ENCODE results near the gene SNRPD3.

DNA sequence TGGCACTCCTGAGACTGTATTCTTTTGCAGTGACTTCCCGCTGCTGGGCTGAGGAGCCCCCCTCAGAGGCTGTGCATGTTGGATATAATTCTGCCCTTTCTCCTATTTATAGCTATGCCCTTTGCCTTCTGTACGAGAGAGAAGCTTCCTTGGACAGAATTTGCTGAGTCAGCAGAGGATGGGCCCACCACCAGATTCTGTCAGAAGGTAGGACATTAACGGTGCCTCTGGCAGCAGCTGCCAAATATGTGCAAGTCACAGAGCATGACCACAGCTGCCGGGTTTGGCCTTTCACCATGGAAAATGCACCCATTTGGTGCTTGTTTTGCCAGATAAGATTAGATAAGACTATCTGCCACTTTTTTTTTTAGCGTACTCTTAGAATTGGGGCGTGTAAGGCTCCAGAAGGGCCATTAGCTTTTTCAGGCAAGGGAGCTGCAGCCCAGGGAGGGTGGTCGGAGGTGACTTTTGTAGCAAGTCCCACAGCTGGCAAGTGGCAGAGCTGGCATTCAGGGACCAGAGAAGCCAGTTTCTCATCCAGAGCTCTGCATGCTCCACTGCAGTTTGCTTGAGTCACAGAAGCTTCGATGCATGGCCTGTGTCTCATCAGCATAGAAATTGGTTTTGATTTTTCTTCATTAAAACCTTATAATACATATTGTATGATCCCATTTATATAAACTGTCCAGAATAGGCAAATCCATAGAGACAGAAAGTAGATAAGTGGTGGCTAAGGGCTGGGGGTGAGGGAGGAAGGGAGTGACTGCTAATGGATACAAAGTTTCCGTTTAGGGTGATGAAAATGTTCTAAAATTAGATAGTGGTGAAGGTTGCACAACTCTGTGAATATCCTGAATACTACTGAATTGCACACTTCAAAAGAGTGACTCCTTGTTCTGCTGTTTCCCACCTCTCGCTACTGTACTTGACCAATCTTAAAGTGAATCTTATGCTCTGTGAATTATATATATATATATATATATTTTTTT is 44.9 kb upstream of the SNRPD3 start:
- no peak for TF ChIP-seq EZH2 (IDR thresholded peaks at IDR 0.05; ENCODE audit: borderline replicate concordance, low read depth, low read length)
- TF ChIP-seq, protein P1, sequence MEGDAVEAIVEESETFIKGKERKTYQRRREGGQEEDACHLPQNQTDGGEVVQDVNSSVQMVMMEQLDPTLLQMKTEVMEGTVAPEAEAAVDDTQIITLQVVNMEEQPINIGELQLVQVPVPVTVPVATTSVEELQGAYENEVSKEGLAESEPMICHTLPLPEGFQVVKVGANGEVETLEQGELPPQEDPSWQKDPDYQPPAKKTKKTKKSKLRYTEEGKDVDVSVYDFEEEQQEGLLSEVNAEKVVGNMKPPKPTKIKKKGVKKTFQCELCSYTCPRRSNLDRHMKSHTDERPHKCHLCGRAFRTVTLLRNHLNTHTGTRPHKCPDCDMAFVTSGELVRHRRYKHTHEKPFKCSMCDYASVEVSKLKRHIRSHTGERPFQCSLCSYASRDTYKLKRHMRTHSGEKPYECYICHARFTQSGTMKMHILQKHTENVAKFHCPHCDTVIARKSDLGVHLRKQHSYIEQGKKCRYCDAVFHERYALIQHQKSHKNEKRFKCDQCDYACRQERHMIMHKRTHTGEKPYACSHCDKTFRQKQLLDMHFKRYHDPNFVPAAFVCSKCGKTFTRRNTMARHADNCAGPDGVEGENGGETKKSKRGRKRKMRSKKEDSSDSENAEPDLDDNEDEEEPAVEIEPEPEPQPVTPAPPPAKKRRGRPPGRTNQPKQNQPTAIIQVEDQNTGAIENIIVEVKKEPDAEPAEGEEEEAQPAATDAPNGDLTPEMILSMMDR (IDR thresholded peaks at IDR 0.05 in 2 of 3, conservative IDR thresholded peaks at IDR 0.05 in 1 of 3; ENCODE audit: insufficient read depth in 2 of 3, low read depth in 1 of 3, low read length in 3 of 3) = no peak
- TF ChIP-seq JUN (IDR thresholded peaks at IDR 0.05; ENCODE audit: borderline replicate concordance, low read depth, low read length) = no peak
- no peak for TF ChIP-seq JUN (CRISPR knock-in tag; IDR thresholded peaks at IDR 0.05; ENCODE audit: borderline replicate concordance)
